IPS-15b (cell line): ENCODE data around the gene TXNRD1.
A peak's percentile ranks its signal among the peaks of the same experiment; 100 is the strongest.

ENCODE experiments used
- H3K27me3 ChIP-seq: one replicate; pipeline ENCODE4 v1.6.1; 2013; ENCODE audit warnings: low read length; ENCODE audit not compliant: control insufficient read depth, insufficient read depth
- H3K36me3 ChIP-seq: one replicate; pipeline ENCODE4 v1.6.1; 2013; ENCODE audit warnings: low read length; ENCODE audit not compliant: control insufficient read depth, insufficient read depth
- H3K4me1 ChIP-seq: one replicate; pipeline ENCODE4 v1.6.1; 2013; ENCODE audit warnings: mild to moderate bottlenecking, low read length; ENCODE audit not compliant: control insufficient read depth, insufficient read depth
- H3K4me3 ChIP-seq: one replicate; pipeline ENCODE4 v1.5.1; 2013; ENCODE audit warnings: low read depth, low read length
- H3K9ac ChIP-seq: one replicate; pipeline ENCODE4 v1.6.1; 2013; ENCODE audit warnings: low read depth, mild to moderate bottlenecking, low read length
- H3K9me3 ChIP-seq: one replicate; pipeline ENCODE4 v1.6.1; 2013; ENCODE audit warnings: mild to moderate bottlenecking, low read length; ENCODE audit not compliant: control insufficient read depth, insufficient read depth

The TXNRD1 gene

DNA sequence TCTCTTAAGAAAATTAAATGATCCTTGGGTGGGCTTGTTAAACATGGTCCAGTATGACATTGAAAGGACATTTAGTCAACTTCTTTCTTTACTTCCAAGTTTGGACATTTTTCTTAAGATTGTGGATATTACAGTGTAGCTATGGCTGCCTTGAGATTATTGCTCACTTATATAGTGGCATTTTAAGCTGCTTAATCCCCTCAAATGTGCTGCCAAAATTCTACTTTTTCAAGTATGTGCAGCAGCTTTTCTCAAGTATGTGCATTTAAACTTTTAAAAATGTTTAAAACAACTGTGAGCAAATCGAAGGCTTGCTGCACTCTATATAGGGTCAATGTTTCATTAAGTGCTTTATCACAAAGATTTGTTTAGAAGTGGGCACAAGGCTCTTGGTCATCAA is 7.4 kb downstream of the TXNRD1 start:
- Histone ChIP-seq H3K4me1 (no peaks in the 10 kb centered on the region), H3K4me3 (no peak overlapping the region), H3K9ac (no peak overlapping the region)

DNA sequence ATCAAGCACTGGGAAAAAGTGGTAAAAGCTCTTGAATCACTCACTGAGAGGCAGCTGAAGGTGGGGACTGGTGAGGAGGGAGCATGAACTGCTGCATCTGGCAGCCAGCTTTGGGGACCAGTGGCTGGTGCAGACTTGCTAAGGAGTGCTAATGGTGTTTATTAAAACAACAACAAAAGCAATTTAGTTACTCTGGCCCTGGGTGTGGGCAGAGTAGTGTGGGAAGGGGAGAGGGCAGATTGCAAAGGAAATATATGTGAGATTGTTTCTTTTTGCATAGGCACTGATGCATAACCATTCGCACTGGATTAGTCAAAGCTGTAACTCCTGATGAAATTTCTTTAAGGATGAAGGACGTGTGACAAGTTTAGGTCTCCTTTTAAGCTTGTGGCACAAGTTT is 8.1 kb downstream of the TXNRD1 start:
- H3K9ac ChIP-seq: no peak overlapping the region
- no peaks in the 10 kb centered on the region for H3K4me1 ChIP-seq
- H3K9me3 ChIP-seq: no peaks in the 10 kb centered on the region
- H3K4me3 ChIP-seq: no peak overlapping the region
- H3K27me3 ChIP-seq: no peaks in the 10 kb centered on the region
- no peaks in the 10 kb centered on the region for H3K36me3 ChIP-seq

More for the DNA sequence above, 7.4 kb downstream of the TXNRD1 start:
- Histone ChIP-seq H3K27me3 (no peaks in the 10 kb centered on the region), H3K9me3 (no peaks in the 10 kb centered on the region), H3K36me3 (no peaks in the 10 kb centered on the region)

DNA sequence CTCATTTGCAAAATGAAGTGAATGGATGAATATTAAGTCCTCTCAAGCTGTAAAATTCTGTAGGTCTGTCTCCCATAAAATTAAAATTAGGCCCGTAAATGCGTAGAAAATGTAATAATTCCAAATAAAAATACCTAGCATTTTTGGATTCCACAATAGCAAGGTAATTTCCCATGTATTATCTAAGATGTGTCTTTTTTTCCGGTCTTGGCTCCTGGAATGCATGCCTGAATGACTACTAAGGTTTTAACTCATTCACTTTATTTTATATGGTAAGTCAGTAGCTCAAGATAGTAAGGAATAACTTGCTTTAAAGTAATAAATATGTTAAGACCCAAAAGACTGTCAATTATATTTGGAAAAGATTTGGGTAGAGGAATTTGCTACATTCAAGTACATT is 11.1 kb downstream of the TXNRD1 start:
- H3K9me3 ChIP-seq: no peaks in the 10 kb centered on the region
- H3K4me1 ChIP-seq: no peaks in the 10 kb centered on the region
- H3K4me3 ChIP-seq: no peak overlapping the region
- H3K27me3 ChIP-seq: no peaks in the 10 kb centered on the region
- no peaks in the 10 kb centered on the region for H3K36me3 ChIP-seq
- no peak overlapping the region for H3K9ac ChIP-seq

DNA sequence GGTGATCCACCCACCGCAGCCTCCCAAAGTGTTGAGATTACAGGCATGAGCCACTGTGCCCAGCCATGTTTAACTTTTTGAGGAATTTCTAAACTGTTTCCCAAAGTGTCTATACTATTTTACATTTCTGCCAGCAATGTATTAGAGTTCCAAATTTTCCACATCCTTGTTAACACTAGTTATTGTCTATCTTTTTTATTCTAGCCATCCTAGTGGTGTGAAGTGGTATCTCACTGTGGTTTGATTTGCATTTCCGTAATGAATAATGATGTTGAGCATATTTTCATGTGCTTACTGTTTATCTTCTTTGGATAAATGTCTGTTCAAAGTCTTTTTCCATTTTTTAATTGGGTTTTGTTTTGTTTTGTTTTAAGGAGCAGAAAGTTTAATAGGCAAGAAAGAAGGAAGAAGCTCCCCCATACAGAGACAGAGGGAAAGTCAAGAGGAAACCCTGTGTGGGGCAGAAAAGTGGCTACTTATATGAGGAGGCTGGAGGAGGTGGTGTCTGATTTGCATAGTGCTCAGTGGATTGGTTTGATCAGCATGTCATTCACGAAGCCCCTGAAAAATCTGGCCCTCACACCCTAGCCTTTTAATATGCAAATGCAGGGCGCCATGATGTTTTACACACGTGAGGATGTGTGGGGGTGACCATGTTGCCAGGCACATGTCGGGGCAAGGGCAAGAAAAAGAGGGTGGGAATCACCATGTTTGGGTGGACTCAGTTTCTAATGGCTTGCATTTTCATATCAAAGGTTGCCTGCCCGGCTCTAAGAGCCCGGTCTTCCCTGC is 14.9 kb downstream of the TXNRD1 start:
- no peaks in the 10 kb centered on the region for H3K27me3 ChIP-seq
- H3K4me3 ChIP-seq: no peak overlapping the region
- no peaks in the 10 kb centered on the region for H3K4me1 ChIP-seq
- no peaks in the 10 kb centered on the region for H3K36me3 ChIP-seq
- H3K9me3 ChIP-seq: peaks cover 8% of the 10 kb centered on the region
- no peak overlapping the region for H3K9ac ChIP-seq

DNA sequence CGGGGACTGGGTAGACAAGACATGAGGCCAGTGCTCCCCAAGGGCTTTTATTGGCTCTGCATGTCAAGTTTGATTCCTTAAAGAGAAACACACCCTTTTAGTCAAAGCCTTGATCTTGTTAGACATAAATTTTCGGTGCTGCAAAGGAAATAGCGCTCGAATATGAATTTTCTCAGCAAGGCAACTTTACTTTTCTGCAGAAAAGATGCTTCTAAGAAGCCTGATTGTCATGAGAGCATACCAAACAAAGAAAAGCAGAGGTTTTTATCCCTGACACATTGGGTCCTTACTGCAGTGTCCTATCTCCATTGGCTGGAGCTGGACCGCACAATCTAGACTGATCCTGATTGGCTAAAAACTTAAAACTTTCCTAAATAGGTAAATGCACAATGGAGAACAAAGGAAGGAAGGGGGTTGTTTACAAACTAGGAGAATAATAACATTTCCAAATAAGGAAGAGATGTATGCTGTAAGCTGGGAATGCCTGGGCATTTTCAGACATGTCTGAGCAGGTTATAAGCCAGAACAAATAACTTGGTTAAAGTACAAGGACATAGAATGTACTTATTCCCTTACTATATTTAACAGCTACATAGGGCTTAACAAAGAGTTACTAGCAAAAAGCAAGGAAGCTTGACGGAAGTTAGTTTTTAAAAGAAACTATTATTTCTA is 17.2 kb downstream of the TXNRD1 start:
- H3K9me3 ChIP-seq: peaks cover 10% of the 10 kb centered on the region
- no peaks in the 10 kb centered on the region for H3K27me3 ChIP-seq
- H3K4me3 ChIP-seq: no peak overlapping the region
- no peaks in the 10 kb centered on the region for H3K4me1 ChIP-seq
- H3K9ac ChIP-seq: no peak overlapping the region
- no peaks in the 10 kb centered on the region for H3K36me3 ChIP-seq

DNA sequence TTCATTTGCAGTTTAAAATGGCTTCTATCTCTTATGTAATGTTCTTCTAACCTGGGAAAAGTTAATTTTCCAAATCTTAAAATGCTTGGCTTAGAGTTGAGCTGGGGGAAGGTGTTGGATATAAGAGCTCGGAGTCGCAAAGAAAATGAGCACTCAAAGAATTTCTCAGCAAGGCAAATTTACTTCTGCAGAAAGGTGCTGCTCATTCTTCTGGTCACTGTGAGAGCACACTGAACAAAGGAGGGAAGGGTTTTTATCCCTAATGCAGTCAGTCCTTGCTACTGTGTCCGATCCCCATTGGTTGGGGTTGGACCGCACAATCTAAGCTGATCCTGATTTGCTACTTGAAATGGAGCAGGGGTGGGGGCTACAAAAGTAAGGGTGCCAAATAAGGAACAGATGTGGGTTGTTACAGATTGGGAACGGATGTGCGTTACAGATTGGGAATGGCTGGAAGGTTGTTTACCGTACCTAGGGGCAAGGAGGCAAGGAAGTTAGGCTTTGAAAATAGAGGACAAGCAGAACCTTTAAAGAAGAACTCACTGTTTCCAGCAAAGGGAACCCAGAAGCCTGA is 19.4 kb downstream of the TXNRD1 start:
- peaks cover 10% of the 10 kb centered on the region for H3K9me3 ChIP-seq
- no peaks in the 10 kb centered on the region for H3K36me3 ChIP-seq
- no peaks in the 10 kb centered on the region for H3K27me3 ChIP-seq
- no peaks in the 10 kb centered on the region for H3K4me1 ChIP-seq
- H3K9ac ChIP-seq: no peak overlapping the region
- H3K4me3 ChIP-seq: no peak overlapping the region

DNA sequence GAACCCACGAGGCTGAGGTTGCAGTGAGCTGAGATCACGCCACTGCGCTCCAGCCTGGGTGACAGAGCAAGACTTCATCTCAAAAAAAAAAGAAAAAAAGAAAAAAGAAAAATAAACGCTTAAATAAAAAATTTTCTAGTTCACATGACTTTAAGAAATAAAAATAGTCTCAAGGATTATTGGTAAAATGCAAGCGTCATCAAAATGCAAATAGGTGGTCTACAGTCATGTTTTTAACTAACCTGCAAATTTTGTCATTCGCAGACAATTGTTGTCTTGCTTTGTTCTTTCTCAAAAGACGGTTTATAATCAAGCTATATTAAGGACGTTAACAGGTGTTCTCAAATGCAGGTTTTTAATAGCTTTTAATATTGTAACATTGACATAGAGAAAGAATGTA is 22.4 kb downstream of the TXNRD1 start:
- Histone ChIP-seq H3K36me3 (no peaks in the 10 kb centered on the region), H3K4me3 (no peak overlapping the region), H3K9me3 (peaks cover 2% of the 10 kb centered on the region), H3K9ac (no peak overlapping the region), H3K27me3 (no peaks in the 10 kb centered on the region), H3K4me1 (no peaks in the 10 kb centered on the region)

DNA sequence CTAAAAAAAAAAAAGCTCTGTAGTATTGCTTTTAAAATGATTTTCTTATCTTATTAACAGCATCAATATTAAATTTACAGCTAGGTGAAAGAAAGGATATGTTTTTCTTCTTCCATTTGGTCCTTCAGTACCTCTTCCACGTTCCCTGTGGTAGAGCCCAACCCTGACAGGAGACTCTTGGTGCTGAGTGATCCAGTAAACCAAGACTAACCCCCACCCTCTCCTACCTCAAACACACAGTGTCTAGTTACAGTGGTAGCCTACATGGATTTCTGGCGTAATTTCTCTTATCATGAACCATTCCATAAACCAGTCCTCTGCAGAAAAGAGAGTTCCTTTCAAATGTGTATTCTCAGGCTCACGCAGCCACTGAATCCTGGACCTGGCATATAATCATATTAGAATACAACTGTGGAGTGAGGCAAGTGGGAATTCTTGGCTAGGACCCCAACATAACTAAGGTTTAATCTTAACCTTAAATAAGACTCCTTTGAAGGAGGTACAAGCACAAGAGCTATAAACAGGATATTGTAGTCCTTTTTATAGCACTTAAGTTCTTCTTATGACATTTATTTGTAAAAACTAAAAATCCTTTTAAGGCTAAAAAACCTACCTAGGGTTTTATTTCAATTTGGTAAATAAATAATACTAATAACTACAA is 27.1 kb downstream of the TXNRD1 start:
- H3K9me3 ChIP-seq: no peaks in the 10 kb centered on the region
- H3K9ac ChIP-seq: no peak overlapping the region
- no peak overlapping the region for H3K4me3 ChIP-seq
- no peaks in the 10 kb centered on the region for H3K36me3 ChIP-seq
- H3K4me1 ChIP-seq: no peaks in the 10 kb centered on the region
- H3K27me3 ChIP-seq: no peaks in the 10 kb centered on the region

DNA sequence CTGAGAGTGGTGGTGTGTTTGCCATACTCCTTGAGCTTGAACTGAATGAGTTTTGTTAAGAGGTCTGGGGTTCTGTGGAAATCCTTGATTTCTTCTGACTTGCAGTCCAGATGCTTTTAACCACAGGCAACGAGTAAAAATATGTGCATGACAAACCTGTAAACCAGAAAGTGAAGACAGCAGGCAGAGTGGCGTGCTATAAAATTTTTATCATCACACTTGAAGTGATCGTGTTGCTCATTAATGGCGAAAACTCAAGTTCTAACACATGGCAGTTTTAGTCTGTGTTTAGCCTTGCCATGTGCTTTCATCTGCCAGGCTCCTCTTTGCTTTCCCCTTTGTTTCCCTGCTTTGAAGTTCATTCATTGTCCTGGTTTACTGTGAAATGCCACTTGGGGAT is 28.0 kb downstream of the TXNRD1 start:
- Histone ChIP-seq H3K9me3 (no peaks in the 10 kb centered on the region), H3K36me3 (no peaks in the 10 kb centered on the region), H3K27me3 (no peaks in the 10 kb centered on the region), H3K9ac (peak overlapping the region; percentile 2), H3K4me1 (no peaks in the 10 kb centered on the region), H3K4me3 (no peak overlapping the region)

DNA sequence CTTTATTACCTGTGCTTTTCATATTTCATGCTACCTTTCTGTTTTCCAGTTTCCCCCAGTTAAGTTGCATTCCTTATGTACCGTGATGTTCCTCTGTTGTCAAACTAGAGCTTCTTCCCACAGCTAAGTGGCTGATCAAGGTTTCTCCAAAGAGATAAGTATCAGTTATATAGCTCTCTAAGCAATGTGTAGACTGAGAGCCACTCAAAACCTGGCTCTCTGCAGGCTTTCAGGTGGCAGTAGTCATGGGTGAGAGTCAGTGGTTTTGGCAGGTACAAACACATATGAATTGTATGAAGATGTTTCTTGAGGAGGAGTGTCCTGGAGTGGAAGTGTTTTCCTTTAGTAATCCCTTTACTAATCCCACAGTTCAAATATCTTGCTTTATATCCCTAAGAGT is 28.4 kb downstream of the TXNRD1 start:
- no peaks in the 10 kb centered on the region for H3K36me3 ChIP-seq
- peaks cover under 1% of the 10 kb centered on the region for H3K4me1 ChIP-seq
- no peaks in the 10 kb centered on the region for H3K9me3 ChIP-seq
- H3K4me3 ChIP-seq: no peak overlapping the region
- no peaks in the 10 kb centered on the region for H3K27me3 ChIP-seq
- H3K9ac ChIP-seq: peak overlapping the region; percentile 2

DNA sequence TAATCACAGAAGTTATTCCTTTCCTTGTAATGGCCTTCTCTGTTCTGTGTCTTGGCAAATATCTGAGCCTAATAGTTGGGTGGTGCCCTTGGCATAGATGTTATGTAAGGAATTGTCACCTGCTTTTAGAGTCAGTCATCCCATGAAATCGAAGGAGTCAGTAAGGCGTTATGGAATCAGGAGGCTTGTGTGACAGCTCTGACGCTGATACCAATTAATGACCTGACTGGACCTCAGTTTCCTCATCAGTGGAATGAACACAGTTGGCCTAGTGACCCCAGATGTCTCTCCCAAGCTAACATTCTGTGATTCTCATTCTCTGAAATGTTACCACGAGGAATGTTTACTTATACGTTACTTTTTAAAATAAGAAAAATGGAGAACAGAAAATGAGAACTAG is 32.1 kb downstream of the TXNRD1 start:
- H3K9me3 ChIP-seq: no peaks in the 10 kb centered on the region
- H3K36me3 ChIP-seq: no peaks in the 10 kb centered on the region
- H3K27me3 ChIP-seq: no peaks in the 10 kb centered on the region
- no peak overlapping the region for H3K9ac ChIP-seq
- H3K4me3 ChIP-seq: no peak overlapping the region
- peaks cover 3% of the 10 kb centered on the region for H3K4me1 ChIP-seq
